LNCaP clone FGC (cell line): Measurements from ENCODE around the gene NGFR.

Experiments
- DNase-seq: peaks from one replicate; pipeline ENCODE4 v3.0.0-alpha.2; 2011; ENCODE audit warnings: low read depth
- H3K4me3 ChIP-seq: 2 replicates; pipeline ENCODE4 v1.5.1; 2011; ENCODE audit warnings: mild to moderate bottlenecking, low read depth, low read length, control low read depth
- CTCF ChIP-seq: IDR thresholded peaks from 2 replicates; pipeline ENCODE4 v1.5.1; 2012; ENCODE audit warnings: mild to moderate bottlenecking; ENCODE audit not compliant: control insufficient read depth, insufficient read depth; ENCODE audit errors: extremely low read depth

Gene NGFR

GRCh38 chr17:49461580-49461979, 33.5 kb upstream of the NGFR start:
- no peak for TF ChIP-seq CTCF
- no peak overlapping the region for H3K4me3 ChIP-seq
- no peak for DNase-seq

GRCh38 chr17:49464049-49464448, 31.0 kb upstream of the NGFR start:
- no peak for DNase-seq
- no peak overlapping the region for H3K4me3 ChIP-seq
- TF ChIP-seq CTCF = no peak

GRCh38 chr17:49465331-49465903, 29.7 kb upstream of the NGFR start:
- no peak for TF ChIP-seq CTCF
- no peak for DNase-seq
- H3K4me3 ChIP-seq = no peak overlapping the region

GRCh38 chr17:49466436-49466835, 28.7 kb upstream of the NGFR start:
- H3K4me3 ChIP-seq = no peak overlapping the region
- no peak for DNase-seq
- no peak for TF ChIP-seq CTCF

DNA sequence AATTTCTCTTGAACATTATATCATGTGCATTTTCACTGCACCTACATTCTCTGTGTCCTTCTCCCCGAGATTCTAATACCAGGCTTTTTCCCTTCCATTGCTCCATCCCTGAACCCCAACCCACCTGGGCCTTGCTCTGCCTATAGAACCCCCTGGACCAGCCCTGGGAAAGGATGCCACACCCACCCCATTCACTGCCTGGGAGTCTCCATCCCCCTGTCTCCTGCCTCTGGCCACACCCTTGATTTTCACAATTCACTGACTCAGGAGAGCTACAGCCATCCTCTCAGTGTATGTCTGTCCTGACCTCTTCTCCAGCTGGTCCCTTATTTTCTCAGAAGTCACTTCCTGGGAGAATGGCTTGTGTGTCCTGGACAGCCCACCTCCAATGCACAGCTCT, 27.9 kb upstream of the NGFR start:
- no peak for TF ChIP-seq CTCF
- no peak overlapping the region for H3K4me3 ChIP-seq
- DNase-seq = no peak

- no peak for TF ChIP-seq CTCF
- no peak for DNase-seq
- no peak overlapping the region for H3K4me3 ChIP-seq
Observed at GRCh38 chr17:49468811-49469385, 26.2 kb upstream of the NGFR start.

DNA sequence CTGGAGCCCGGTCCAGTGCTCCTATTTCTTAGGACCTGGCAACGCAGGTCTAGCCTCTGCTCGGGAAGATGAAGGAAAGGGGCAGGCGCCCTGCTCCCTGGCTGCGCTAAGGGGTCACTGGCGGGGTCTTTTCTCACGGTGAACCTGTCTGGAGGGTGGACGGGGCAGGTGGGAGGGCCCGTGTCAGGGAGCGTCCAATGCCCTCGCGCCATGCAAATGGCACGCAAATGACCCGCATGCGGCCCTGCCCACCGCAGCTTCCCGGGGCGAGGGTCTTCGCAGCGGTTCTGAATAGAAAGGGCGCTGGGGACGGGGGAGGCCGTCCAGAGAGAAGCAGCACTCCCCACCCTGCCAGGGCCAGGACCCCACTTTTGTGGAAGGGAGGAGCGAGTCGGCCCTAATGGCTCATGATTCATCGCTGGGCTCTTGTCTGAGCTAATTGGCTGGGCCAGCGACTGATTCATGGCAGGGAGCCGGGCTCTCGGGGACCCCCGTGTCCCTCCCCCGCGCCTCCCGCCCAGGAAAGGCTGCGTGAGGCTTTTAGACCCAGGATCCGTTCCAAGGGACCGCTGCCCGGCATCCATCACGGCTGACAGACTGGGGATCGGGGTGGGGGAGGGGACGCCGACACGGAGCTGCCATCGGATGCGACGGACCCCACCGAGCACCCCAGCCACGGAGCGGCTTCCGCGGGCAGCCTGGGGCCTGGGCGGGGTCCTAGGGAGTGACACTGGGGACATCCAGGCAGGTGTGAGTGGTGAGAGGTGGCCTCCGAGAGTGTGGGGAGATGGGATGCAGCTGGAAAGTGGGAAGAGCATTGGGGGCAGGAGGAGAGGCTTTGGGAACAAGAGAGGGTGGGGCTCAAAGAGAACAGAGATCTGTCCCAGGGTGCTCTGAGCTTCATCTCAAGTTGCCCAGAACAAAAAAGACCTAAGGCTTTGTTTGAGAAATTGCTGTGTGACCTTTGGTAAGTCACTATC, 25.0 kb upstream of the NGFR start:
- H3K4me3 ChIP-seq = no peak overlapping the region
- no peak for DNase-seq
- TF ChIP-seq CTCF = no peak
